HPDE6-E6E7 (cell line): Measurements from ENCODE around the gene OR6J1.
A peak's percentile ranks its signal among the peaks of the same experiment; 100 is the strongest.
"Not testable (repeated sequence)": the region's sequence is repeated elsewhere in the genome, so short reads cannot be mapped to it uniquely, and the experiment has no call there.

ENCODE experiments used
- DNase-seq: peaks from one replicate; pipeline ENCODE4 v3.0.0; 2011; ENCODE audit warnings: missing footprints; ENCODE audit errors: extremely low spot score

OR6J1 gene

DNA sequence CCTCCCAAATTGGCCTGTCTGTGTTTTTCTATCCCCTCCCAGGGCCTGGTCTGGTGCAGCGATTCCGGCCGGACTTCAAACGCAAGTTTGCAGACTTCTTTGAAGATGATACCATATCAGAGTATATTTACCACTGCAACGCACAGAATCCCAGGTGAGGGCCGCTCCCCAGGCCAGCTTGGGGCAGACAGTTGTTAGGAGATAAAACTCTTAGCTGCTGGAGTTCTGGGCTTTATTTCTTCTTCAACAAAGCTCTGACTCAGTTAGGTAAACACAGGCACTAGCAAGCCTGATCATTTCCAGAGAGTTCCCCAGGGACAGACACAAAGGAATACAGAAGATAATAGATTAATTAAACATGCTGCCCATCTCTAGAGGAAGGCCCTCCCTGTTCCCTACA, 37.8 kb downstream of the OR6J1 start:
- no peak for DNase-seq

DNA sequence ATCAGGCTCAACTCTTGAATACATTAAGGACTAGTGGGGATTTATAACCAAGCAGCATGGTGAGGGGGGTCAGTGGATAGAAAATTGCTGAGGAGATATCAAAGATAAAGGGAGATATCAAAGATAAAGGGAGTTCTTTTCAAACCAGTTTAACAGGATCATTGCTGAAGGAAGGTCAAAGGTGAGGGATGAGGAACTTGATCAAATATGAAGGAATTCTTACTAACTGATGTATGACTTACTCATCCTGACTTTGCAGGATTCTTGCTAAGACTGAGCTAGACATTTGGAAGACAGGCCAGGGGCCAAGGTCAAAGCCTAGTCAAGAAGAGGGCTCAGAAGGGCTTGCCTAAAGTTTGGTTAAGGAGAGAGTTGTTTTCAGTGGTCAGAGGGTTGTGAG, 41.3 kb downstream of the OR6J1 start:
- peak; percentile 53 for DNase-seq

DNA sequence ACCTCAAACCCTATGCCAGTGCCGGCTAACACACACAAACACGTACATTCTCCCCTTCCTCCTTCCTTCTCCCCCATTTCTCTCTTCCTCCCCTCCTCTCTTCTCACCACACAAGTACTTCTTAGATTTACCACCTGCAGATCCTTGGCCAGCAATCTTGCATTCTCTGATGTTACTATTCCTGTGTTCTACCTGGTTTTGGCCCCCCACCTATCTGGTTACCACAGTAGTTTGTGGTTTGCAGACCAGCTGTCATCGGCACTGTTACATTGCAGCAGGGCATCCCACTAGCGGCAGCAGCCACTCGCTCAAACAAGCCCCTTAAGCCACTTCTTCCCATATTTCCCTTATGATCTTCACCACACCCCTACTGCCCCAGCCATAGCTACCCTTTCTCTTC, 42.2 kb downstream of the OR6J1 start:
- DNase-seq = no peak

DNA sequence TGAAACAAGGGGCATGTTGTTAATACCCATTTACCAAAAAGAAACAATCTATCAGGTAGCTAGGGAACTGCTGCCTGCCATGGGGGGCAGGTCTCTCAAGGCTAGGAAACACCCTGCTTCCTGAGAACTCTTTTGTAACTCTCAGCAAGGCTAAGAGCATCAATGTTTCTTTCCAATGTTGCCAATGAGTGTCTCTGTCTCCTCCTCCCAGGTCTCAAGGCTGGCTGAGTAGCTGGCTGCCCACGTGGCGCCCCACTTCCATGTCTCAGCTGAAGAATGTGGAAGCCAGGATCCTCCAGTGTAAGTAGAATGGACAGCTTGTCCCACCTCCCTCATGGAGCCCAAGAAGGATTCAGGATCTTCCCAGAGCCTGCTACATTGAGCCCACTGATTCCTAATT, 42.7 kb downstream of the OR6J1 start:
- DNase-seq = no peak

DNA sequence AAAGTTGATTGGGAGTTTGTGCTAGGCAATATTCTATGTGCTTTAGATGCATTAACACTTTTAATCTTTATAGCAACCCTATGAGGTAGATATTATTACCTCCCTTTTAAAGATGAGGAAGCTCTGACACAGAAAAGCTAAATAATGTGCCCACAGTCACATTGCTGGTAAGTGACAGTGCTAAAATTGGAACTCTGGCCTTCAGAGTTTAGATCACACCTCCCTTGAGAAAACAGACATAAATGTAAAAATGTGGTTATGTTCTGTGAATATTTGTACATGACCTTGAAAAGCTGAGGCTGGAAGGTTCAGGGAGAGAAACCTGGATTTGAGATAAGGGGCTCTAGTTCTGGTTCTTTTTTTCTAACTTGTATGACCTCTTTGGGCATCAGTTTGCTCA, 44.1 kb downstream of the OR6J1 start:
- no peak for DNase-seq

DNA sequence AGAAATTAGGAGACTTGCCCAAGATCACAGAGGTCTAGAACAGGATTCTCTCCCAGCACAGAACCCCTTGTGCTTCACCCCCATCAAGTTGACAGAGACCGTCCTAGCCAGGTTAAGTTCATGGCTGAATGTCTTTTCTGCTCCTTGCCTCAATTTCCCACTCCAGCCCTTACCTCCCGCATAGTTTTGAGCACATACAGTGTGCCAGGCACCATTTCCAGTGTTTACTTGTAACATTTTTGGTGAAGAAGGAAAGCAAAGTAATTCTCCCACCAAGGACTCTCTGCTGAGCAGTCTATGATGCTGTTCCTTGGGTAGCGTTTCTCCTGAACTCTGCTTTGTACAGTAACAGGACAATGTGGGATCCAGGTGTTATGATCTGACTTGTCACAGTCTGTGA, 44.8 kb downstream of the OR6J1 start:
- no peak for DNase-seq

DNA sequence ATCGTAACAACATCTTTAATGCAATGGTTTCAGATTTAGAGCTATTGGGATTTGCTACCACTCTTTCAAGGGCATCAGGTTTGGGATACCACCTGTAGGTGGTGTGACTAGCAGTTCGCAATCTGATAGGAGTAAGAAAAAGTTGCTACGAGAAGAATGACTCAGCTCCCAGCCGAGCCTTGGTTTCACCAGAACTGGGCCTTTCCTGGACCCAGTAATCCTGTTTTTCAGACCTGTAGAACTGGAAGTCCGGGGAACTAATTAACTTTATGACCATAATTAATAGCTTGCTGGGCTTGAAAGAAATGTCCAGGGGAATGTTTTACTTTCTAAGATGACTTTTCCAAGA, 45.3 kb downstream of the OR6J1 start:
- DNase-seq = peak; percentile 69

DNA sequence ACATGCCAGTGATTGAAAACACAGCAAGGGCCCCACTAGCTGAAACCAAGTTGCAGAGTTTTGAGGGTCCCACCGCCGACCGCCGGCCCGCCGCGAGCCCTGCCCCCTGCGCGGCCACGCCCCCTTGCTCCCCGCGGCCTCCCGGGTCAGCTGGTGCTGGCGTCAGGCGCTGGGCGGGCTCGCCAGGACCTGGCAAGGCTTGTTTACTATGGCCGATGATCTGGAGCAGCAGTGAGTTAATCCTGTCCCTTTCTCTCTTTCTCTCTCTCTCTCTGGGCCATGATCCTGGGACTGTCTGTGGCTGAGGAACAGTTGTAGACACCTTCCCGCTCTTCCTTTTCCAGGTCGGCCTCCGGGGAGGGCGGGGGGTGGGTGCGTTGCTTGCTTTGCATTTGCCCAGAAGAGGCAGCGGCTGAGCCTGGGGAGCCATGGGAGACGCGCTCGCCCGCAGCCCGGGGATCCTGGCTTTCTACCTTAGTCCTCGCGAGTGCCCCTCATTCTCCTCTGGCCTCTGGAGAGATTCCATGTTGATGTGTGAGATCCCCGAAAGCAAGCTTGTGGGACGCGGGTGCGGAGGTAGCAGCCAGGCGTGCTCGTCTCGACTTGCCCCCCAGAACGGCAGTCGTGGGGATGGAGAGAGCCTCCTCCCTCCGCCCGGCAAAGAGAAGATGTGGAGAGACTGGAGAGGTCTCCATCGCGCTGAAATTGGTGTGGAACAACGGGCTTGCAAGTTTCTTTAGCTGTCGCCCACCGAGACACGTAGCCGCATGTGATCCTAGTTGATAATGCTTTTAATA, 45.9 kb downstream of the OR6J1 start, which contains the start of gene ABHD4:
ABHD4 (plus strand) TSS at position 202 of the 797 bp plus-strand sequence; CDS start at position 209, 7 bp downstream.
- DNase-seq = peak; percentile 68

DNA sequence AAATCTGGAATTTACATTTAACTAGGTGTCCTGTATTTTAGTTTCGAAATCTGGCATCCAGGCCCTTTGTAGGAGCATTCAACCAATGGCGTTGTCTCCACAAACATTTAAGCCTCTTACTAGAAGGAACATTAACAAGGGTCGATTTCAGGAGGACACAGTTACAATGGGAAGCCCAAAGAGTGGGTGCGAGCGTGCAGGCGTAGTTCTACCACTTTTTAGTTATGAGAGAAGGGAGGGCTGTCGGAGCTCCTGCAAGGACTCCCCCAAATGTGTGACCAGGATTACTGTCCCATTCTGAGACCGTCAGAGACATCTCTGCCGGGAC, 46.4 kb downstream of the OR6J1 start:
- DNase-seq = no peak

DNA sequence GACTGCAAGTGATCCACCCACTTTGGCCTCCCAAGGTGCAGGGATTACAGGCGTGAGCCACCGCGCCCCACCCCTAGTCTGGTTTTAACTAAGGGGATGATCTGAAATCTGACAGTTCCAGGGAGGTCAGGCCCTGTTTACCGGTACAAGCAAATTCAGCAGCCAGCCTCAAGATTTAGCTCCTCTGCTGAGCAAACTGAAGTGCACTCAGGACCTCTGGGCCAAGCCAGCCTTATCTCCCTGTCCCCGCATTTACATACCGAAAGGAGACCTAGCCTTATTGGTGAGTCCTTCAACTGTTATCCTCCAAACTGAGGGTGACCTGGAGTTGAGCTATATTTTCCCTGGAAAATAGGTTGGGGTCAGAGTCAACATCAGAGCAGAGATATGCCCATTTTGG, 46.9 kb downstream of the OR6J1 start:
- no peak for DNase-seq

DNA sequence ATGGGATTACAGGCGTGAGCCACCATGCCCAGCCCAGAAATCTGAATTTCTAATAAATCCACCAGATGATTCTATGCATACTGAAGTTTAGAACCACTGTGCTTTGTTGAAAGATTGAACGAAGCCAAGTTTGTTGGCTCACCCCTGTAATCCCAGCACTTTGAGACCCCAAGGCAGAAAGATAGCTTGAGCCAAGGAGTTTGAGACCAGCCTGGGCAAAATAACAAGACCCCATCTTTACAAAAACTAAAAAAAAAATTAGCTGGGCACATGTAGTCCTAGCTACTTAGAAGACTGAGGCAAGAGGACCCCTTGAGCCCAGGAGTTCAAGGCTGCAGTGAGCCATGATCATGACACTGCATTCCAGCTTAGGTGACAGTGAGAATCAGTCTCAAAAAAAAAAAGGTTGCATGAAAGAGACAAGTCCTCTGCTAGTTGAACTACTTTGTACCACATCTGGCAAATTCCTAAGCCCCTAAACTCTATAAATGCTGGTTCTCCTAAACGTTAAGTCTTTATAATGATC, 47.7 kb downstream of the OR6J1 start:
- DNase-seq = no peak

DNA sequence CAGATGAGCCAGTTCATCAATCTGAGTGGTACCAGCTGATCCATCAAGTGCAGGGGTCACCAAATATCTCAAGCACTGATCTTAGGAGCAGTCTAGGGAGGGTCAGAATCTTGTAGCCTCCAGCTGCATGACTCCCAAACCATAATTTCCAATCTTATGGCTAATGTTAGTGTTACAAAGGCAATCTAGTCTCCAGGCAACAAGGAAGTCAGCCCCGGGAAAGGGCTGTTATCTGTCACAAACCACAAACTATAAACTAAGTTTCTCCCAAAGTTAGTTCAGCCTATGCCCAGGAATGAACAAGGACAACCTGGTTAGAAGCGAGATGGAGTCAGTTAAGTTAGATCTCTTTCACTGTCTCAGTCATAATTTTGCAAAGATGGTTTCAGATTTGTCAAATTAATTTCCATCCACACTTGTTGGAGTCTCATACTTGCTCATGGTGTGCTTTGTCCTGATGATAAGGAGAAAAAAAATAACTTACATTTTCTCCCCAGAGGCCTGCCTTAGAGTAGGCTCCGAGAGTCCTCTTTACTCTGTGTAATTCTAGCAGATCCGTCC, 49.9 kb downstream of the OR6J1 start:
- no peak for DNase-seq

DNA sequence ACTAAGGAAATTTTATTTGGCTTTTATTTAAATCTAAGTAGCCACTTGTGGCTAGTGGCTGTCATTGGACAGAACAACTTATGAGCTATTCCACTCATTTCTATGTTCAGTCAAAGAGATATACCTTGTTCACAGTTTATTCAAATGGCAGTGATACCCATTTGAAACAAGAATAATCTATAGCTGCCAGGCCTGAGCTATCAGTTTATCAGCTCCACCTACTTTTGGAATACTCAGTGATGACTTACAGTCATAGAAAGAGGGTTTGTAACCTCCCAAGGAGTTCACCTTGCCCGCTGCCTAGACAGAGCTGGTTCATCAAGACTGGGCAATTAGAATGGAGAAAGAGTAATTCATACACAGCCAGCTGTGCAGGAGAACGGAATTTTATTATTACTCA, 50.6 kb downstream of the OR6J1 start:
- no peak for DNase-seq

DNA sequence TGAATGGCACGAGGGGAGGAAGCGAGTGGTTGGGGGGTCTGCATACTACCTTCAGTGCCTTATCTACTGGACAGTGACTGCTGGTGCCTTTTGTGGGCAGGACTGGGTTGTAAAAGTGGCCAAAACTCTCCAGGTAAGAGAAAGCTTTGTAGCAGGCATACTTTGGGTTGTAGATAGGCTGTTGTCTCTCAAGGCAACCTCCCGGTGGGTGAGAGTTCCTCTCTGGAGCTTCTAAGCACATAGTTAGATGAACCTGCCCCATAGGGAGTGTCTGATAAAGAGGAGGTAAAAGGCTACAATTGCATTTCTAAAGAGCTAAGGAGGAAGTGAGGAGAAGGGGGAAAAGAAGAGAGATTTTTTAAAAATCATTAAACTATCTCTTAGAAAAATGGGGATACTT, 51.0 kb downstream of the OR6J1 start:
- no peak for DNase-seq

DNA sequence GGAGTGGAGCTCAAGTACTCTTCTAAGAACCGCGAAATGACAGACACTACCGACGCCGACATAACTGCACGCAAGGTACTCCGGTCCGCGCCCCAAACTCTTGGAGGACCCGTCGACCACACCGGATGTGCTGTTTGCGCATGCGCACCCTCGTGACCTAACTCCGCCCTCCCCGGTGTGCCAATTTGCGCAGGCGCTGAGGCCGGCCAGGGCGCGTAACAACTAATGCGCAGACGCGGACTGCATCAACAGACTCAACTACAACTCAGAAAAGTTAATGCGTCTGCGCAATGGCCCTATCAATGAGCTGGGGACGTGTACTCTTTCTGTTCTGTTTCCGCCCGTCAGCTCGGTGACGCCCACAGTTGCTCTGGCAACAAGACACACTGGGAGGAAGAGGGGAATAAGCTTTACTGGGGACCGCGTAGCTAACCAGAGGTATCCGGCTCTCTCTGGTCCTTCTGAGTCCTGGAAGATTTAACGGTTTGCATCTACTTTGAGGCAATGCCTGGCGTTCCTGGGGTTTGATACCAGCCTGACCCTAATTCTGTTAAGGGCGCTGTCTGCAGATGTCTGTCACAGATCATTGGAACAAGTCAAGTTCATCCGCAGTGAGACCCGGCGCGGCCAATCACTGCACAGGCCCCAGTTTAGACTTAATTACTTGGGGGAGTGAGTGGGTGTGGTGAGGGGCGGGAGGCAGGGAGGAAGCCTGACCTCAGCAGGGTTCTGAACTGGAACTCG, 54.9 kb downstream of the OR6J1 start, which contains the start of gene DAD1:
DAD1 (minus strand) TSS at position 129 of the 744 bp plus-strand sequence; CDS start at position 62, 67 bp downstream.
- peak; percentile 99 for DNase-seq

DNA sequence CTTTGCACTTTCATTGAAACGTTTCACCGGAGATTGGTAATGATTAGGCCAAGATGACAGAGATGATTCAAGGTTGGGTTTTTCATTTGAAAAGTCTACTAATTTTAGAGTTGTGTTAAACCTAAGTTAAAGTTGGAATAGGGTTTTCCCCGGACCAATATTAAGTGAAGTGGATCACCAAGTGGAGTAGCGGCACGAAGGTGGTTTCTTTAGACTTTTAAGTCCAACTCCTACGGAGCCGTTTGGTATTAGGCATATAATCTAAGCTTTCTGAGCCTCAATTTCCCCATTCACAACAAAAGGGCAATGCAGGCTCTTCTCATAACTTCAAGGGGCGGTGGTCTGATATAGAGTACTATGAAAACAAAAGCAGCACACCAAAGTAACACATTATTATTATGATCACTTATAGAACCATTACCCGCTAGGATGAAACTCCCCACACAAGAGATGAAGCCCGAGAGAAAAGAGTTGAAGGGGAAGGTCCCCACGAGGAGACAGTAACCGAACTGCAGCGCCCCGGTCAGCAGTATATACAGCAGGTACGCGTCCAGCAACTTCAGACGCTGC, 55.5 kb downstream of the OR6J1 start:
- no peak for DNase-seq

DNA sequence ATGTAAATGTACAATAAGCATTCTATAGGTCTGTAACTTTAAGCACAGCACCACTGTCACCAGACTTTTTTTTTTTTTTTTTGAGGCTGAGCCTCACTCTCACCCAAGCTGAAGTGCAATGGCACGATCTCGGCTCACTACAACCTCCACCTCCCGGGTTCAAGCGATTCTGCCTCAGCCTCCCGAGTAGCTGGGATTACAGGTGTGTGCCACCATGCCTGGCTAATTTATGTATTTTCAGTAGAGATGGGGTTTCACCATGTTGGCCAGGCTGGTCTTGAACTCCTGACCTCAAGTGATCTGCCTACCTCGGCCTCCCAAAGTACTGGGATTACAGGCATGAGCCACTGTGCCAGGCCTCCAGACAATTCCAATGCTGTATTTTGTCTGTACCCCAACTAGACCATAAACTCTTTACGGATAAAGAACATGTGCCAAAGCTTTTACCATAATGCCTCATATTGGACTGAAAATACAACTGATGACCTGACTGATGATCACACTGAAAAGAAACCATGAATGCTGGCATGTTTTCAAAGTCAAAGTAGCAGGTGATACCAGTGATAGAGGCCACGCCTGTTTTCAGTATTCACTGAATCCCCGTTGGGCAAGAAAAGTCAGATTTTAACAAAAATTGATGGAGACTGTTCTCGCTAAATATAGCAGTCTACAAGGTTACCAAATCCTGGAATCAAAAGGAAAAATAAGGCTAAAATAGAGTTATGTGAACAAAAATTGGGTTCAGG, 56.3 kb downstream of the OR6J1 start:
- not testable (repeated sequence) for DNase-seq

DNA sequence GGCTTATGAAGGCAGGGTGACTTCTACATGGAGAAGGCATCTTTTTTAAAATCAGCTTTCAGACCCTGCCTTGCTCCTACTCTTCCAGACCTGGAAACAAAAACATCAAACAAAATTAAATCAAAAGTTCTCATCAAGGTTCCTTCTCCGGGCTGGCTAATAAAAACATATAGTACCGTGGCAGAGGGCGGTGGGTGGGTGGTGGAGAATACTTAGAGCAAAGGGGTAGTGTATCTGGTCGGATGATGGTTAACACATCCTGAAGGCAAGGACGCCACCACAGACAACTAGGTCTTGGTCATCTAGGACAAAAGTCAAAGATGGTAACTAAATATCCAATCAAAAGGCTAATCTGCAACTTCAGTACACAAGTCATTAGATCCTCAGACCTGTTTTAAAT, 56.9 kb downstream of the OR6J1 start:
- DNase-seq = no peak

DNA sequence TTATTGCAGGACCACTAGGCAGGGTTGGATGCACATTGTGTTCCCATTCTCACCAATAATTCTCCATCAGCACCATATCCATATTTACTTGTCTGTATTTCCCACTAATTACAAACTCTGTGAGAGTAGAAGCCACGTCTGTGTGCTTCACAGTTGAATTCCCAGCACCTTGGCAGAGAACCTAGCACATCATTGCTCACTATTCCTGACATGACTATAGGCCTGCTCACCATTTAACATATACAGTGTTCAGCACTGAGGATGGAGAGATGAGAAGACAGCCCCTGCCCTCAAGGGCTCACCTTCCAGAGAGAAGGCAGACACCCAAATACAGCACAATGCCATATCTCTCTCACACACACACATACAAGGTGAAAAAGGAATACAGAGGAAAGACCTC, 60.2 kb downstream of the OR6J1 start:
- no peak for DNase-seq
